ENCODE measurements around the gene UGT2B11.
"Not testable (repeated sequence)": the region's sequence is repeated elsewhere in the genome, so short reads cannot be mapped to it uniquely, and the experiment has no call there.

Gene UGT2B11

GRCh38 chr4:69214716-69215115 is at the start of gene UGT2B11:
Gene UGT2B11 (minus strand): TSS chr4:69214748. CDS start chr4:69214722, 26 bp downstream.
- DNase-seq: no peak
- no peak for TF ChIP-seq GATA1 (IDR thresholded peaks at IDR 0.05; ENCODE audit: low read depth, low read length)
- TF ChIP-seq POLR2A (IDR thresholded peaks at IDR 0.05; ENCODE audit: low read length): no peak

GRCh38 chr4:69253147-69253772 is 38.7 kb upstream of the UGT2B11 start:
- not testable (repeated sequence) for DNase-seq

GRCh38 chr4:69250884-69251283 is 36.3 kb upstream of the UGT2B11 start:
- DNase-seq: not testable (repeated sequence)

GRCh38 chr4:69242562-69243240 is 28.2 kb upstream of the UGT2B11 start:
- peak; percentile 3 to 17 for DNase-seq

- peak in 1 of 2 experiments; percentile 6 for DNase-seq
Observed at GRCh38 chr4:69241746-69242145, 27.2 kb upstream of the UGT2B11 start.

DNA sequence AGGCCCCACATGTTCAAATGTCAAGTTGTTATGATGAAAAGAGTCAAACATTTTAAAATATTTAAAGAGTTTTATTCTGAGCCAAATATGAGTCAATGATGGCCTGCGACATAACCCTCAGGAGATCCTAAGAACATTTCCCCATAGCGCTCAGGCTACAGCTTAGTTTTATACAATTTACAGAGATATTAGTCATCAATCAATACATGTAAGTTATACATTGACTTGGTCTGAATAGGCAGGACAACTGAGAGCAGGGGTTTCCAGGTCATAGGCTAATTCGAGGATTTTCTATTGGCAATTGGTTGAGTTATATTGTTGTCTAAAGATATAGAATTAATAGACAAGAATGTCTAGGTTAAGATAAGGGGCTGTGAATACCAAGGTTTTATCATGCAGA is 26.2 kb upstream of the UGT2B11 start:
- DNase-seq: peak; percentile 14 to 55

DNA sequence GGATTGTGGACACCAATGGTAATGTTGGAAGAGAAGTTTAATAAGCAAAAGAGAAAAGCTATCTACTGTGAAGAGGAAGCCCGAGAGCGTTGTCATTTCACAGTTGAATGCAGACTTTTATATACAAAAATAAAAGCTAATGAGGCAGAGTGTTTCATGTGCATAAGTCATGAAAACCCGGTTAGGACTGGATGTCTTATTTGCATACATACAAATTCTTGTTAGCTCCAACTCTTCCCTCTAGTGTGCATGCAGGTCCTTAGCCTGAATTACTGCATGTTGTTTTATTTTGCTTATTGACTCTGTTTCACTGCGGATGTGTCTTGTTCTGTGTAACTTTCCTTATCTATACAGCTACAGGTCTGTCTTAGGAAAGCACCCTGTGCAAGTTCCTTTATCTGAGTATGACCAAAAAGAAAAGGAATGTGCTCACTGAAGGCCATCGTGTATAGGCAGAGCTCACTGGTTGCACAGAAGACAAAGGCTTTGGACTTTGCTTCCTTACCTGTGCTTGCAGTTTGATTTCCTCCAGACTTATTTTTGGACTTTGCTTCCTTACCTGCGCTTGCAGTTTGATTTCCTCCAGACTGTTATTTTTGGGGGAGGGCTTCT is 25.1 kb upstream of the UGT2B11 start:
- peak; percentile 69 to 92 for DNase-seq
- TF ChIP-seq GATA1 (IDR thresholded peaks at IDR 0.05; ENCODE audit: low read depth, low read length) (peak; percentile 52), POLR2A (IDR thresholded peaks at IDR 0.05; ENCODE audit: low read length) (no peak)

DNA sequence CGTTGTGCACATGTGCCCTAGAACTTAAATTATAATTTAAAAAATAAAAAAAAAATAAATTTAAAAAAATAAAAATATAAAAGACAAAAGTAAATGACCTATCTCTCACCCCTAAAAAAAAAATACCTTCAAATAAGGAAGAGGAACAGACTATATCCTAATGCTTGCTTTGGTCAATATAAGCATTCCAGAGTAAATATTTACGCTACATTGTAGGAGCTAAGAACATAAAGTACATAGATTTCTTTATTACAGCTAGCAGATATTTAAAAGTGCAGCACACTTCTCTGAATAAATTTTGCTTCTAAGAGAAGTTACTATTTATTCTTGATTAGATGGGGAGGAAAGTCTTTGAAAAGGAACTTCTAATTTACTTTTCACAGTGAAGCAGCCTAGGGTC is 24.5 kb upstream of the UGT2B11 start:
- TF ChIP-seq GATA1 (IDR thresholded peaks at IDR 0.05; ENCODE audit: low read depth, low read length): no peak
- no peak for TF ChIP-seq POLR2A (IDR thresholded peaks at IDR 0.05; ENCODE audit: low read length)
- no peak for DNase-seq

GRCh38 chr4:69224891-69225290 is 10.3 kb upstream of the UGT2B11 start:
- TF ChIP-seq POLR2A (IDR thresholded peaks at IDR 0.05; ENCODE audit: low read length) (no peak), GATA1 (IDR thresholded peaks at IDR 0.05; ENCODE audit: low read depth, low read length) (no peak)
- DNase-seq: no peak

DNA sequence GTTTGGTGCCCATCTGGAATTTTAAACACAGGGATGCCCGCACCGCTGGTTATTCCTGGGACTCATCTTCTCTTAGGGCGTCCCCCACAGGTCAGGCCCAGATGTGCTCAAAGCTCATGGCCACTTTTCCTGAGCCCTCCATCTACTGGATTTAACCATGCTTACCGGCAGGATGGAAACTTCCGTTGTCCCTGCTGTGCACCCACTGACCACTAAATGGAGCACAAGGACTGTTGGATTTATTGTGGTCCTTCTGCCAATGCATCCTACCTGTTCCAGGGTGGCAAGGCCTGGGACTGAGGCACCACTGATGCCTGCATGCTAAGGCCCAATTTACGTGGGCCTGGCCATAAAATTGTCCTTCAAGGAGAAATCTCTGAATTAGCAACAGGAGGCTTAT is 8.7 kb upstream of the UGT2B11 start:
- DNase-seq: not testable (repeated sequence)

DNA sequence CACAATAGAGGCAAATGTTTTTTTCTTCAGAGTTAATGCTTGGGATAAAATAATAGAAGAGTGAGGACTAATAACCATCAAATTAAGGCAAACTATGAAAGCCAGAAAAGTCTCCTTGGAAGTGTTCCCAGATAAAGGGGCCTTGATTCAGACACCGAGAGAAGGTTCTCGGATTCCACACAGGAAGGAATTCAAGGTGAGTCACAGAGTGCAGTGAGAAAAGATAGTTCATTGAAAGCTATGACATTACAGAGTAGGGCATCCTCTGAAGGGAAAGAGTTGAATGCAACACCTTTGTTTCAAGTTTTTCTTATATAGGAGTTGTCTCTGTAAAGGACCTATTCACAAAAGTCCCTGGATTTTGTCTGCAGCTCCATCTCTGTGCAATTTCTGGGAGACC is 3.9 kb upstream of the UGT2B11 start:
- not testable (repeated sequence) for DNase-seq

- TF ChIP-seq GATA1 (IDR thresholded peaks at IDR 0.05; ENCODE audit: low read depth, low read length) (no peak), POLR2A (IDR thresholded peaks at IDR 0.05; ENCODE audit: low read length) (no peak)
Observed at GRCh38 chr4:69210911-69211310, 3.6 kb downstream of the UGT2B11 start.

DNA sequence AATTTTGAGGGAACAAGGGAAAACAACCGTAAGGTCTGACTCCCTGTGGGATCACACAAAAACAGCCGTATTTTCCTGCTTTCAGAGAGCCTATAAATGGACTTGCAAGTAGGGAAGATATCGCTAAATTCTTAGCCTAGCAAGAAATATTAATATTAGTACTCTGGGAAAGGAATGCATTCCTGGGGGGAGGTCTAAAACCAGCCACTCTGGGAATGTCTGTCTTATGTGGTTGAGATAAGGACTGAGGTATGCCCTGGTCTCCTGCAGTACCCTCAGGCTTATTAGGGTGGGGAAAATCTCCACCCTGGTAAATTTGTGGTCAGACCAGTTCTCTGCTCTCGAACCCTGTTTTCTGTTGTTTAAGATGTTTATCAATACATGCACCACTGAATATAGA is 16.0 kb downstream of the UGT2B11 start:
- DNase-seq: peak in 1 of 2 experiments; percentile 4

More at GRCh38 chr4:69210911-69211310, 3.6 kb downstream of the UGT2B11 start:
- no peak for DNase-seq

- no peak for DNase-seq
- TF ChIP-seq POLR2A (IDR thresholded peaks at IDR 0.05; ENCODE audit: low read length) (no peak), GATA1 (IDR thresholded peaks at IDR 0.05; ENCODE audit: low read depth, low read length) (no peak)
Observed at GRCh38 chr4:69196209-69196965, 18.2 kb downstream of the UGT2B11 start.

DNA sequence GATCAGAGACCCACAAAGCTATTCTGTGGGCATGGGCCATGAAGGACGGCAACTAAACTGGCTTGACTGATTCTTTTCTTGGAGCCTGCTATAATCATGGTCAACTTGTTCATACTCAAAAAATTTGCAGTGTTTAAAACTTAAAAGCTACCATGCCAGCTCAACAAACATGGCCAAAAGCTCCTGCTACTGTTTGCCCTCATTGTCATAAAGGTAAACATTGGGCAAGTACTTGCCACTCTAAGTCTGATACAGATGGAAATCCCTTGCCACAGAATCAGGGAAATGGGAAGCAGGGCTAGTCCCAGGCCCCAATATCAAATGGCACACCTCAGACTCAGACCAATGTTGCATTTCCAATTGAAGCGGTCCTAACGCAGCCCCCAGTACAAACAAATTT is 20.4 kb downstream of the UGT2B11 start:
- TF ChIP-seq POLR2A (IDR thresholded peaks at IDR 0.05; ENCODE audit: low read length) (no peak), GATA1 (IDR thresholded peaks at IDR 0.05; ENCODE audit: low read depth, low read length) (no peak)
- DNase-seq: no peak

GRCh38 chr4:69191905-69192304 is 22.6 kb downstream of the UGT2B11 start:
- peak; percentile 31 to 75 for DNase-seq

GRCh38 chr4:69190621-69191020 is 23.9 kb downstream of the UGT2B11 start:
- DNase-seq: not testable (repeated sequence)

GRCh38 chr4:69181519-69182169 is 32.9 kb downstream of the UGT2B11 start:
- DNase-seq: peak in 1 of 2 experiments; percentile 1

- DNase-seq: peak; percentile 53 to 64
Observed at GRCh38 chr4:69179817-69180216, 34.7 kb downstream of the UGT2B11 start.

Measured in erythroblast (primary cell).